Measurements from ENCODE around the gene ANGPTL2.

DNA sequence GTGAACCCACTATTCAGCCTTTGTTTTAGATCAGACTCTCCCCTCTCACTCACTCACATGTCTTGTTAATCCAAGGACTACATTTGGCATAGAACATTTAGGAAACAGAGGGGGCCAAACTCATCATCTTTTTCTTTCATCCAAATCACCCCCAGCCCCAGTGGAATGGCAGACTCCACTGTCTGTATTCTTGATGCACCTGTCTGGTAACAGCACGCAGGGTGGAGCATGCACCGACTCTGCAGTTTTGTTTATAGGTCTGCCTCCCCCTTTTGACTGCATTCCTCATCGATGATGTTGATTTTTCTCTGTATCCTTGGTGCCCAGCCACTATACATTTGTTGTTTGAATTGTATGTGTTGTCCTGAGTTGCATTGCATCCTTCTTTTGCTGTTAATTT, 66.0 kb downstream of the ANGPTL2 start:
- TF ChIP-seq, protein P1, sequence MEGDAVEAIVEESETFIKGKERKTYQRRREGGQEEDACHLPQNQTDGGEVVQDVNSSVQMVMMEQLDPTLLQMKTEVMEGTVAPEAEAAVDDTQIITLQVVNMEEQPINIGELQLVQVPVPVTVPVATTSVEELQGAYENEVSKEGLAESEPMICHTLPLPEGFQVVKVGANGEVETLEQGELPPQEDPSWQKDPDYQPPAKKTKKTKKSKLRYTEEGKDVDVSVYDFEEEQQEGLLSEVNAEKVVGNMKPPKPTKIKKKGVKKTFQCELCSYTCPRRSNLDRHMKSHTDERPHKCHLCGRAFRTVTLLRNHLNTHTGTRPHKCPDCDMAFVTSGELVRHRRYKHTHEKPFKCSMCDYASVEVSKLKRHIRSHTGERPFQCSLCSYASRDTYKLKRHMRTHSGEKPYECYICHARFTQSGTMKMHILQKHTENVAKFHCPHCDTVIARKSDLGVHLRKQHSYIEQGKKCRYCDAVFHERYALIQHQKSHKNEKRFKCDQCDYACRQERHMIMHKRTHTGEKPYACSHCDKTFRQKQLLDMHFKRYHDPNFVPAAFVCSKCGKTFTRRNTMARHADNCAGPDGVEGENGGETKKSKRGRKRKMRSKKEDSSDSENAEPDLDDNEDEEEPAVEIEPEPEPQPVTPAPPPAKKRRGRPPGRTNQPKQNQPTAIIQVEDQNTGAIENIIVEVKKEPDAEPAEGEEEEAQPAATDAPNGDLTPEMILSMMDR (IDR thresholded peaks at IDR 0.05): no peak
- no peak for TF ChIP-seq POLR2A (IDR thresholded peaks at IDR 0.05)
